GM21528 (cell line): ENCODE measurements around the gene COL5A1.

Experiments used
- ATAC-seq: cut with Tn5 transposase; IDR thresholded peaks from one replicate; pipeline ENCODE4 v1.9.1; 2021; ENCODE audit warnings: mild to moderate bottlenecking, moderate library complexity; ENCODE audit not compliant: unreplicated experiment, low FRiP score

COL5A1 gene

GRCh38 chr9:134826336-134827285 lies 185.0 kb downstream of the COL5A1 start:
- no peak for ATAC-seq

GRCh38 chr9:134827559-134827958 lies 186.0 kb downstream of the COL5A1 start:
- ATAC-seq, result no peak

- ATAC-seq, result no peak
Observed at GRCh38 chr9:134827993-134828392, 186.4 kb downstream of the COL5A1 start.

DNA sequence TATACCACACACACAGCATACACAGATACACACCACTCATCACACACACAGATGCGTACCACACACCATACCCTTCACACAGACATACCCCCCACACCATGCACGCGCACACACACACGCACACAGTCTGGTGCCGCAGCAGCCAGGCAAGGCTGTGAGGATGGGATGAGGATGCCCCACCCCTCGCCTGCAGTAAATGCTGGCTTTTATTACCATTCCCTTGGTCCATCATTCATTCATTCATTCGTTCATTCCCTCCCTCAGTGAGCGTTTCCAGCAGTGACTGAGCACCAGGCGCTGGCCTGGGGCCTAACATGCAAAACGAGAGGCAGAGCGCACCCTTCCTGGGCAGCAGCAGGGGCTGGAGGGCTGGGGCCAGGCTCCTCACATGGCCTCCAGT lies 187.3 kb downstream of the COL5A1 start:
- ATAC-seq, result no peak

GRCh38 chr9:134829356-134829937 lies 187.8 kb downstream of the COL5A1 start:
- ATAC-seq, result no peak

DNA sequence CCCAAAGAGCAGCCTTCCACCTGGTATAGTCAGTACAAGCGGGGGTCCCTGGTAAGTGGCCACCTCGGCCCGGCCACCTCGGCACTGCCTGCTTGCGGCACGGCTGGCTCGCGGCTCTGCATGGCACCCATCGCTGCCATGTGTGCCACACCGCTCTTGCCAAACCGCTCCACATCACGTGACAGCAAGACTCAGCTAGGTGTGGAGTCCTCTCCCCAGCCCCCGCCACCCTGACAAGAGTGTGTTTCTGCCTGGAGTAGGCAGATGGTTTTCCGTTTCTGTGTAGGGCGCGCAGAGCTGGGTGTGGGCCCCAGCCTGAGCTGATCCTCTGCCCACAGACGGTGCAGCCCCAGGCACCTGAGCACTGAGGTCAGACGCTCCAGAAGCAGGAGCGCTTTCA lies 188.5 kb downstream of the COL5A1 start:
- no peak for ATAC-seq

DNA sequence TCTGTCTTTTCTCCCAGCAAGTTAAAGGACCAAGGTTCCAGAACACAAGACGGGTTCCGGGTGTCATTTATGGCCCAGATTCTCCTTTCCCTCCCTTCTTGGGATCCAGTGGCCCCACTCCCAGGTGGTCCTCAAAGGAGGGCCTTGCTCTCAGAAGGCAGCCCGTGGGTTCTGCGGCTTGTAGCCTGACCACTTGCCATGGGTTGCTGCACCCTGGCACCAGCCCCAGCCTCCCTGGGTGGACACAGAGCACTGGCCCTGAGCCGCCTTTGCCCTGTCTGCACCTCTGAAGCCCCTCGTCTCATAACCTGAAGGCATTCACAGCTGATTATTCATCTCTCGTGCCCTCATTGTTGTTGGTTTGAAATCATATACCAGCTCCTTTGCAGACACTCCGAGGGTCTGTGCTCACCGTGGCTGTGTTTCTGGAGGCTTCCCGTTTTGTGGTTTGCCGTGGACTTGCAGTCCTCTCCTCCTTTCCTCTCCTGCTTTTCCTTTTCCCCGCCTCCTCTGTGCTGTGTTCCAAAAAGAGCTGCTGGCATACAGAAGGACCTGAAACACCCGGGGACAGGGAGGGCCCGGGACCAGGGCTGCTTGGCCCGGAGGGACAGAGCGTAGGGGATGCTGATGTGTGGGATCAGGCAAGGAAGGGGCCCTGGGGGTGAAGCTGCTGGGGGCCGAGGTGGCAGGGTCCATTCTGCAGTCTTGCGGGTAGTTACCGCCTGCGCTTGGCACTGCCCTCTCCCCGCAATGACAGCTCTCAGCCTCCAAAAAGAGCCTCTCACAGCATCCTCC lies 189.5 kb downstream of the COL5A1 start:
- ATAC-seq, result no peak

- no peak for ATAC-seq
Observed at GRCh38 chr9:134832471-134832870, 190.9 kb downstream of the COL5A1 start.

DNA sequence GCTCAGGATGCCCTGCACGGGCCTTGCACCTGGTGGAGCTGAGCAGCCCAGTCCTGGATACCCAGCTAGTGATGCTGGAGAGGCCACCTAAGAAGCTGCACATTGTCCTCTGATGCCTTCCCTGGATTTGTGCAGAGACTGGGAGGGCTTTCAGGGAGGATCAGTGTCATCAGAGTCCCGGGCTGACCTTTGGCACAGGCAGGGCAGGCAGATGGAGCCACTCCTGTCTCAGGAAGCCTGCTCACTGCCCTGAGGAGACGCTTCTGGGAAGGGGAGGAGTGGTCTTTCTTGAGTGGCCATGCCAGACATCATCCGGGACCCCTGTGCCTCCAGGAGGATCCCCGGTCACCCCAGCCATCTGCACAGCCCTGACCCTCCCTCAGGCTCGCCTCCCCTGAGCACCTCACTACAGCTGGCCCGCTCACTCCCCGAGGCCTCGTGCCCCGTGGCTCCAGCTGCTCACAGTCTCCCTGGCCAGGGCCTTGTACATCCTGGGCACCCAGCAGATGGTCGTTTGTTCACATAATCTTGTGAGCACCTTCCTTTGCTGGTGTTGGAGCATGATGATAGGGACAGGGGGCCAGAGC lies 191.8 kb downstream of the COL5A1 start:
- ATAC-seq, result no peak

- no peak for ATAC-seq
Observed at GRCh38 chr9:134834217-134834956, 192.8 kb downstream of the COL5A1 start.

GRCh38 chr9:134834957-134835419 lies 193.4 kb downstream of the COL5A1 start:
- ATAC-seq, result no peak

- no peak for ATAC-seq
Observed at GRCh38 chr9:134835448-134835847, 193.8 kb downstream of the COL5A1 start.

- no peak for ATAC-seq
Observed at GRCh38 chr9:134835987-134836386, 194.4 kb downstream of the COL5A1 start.

DNA sequence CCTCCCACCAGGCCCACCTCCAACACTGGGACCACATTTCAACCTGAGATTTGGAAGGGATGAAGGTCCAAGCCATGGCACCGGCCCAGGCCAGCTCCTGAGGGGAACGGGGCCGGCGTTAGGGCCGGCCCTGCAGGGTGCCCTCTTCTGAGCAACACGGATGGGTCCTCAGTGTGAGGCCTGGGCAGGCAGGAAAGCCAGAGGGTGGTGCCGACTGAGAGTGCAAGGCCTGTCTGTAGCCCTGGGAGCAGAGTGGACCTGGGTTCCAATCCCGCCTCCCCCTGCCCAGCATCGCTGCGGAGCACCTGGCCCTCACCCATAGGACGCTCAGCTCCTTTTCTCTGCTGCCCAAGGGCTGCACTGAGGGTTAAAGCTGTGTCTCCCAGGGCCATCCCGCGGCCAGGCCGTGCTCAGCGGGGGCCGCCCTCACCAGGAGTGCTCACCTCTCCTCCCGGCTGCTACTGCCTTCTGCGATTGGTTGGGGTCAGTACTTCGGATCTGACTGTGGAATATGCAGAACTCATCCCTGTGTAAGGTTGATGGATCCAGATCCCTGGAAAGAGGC lies 194.9 kb downstream of the COL5A1 start:
- ATAC-seq, result no peak

GRCh38 chr9:134837529-134837928 lies 195.9 kb downstream of the COL5A1 start:
- no peak for ATAC-seq

- no peak for ATAC-seq
Observed at GRCh38 chr9:134838651-134839454, 197.2 kb downstream of the COL5A1 start.

DNA sequence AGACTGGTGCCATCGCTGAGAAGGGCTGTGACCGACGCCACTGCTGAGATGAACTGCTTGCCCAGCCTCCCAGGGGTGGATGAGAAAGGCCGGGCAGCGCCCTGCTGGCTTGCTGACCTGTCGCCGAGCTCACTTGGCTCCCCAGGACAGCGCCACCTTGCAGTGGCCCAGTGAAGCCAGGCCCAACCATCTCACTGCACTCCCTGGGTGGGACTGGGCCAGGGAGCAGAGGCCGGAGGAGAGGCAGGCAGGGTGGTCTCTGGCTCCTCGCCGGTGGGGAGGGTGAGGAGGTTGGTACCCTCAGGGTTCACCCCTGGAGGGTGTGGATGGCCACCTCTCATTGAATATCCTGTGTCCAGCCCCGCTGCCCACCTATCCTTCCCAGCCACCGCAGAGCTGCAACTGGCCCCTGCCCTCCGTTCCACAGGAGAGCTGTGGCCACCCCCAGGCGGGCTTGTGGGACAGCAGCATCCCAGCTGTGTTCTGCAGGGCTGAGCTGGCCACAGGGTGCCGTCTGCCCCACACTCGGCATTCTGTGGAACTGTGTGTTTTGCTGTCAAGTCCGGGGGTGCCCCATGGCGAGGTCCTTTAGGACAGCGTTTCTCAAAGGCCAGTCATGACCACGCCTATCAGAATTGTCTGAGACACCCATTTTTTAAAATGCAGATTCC lies 198.0 kb downstream of the COL5A1 start:
- no peak for ATAC-seq

GRCh38 chr9:134840511-134840910 lies 198.9 kb downstream of the COL5A1 start:
- ATAC-seq, result no peak
